Colonic mucosa (tissue), 4 donors: Measurements from ENCODE around the gene TSSK1B. TPM values are rescaled to one million over a fixed set of nuclear protein-coding genes. Genes with fewer than 3 reads are reported as not detected.

Experiments used
- DNase-seq: peaks from one replicate; pipeline ENCODE4 v3.0.0-alpha.2; 2020
- H3K27ac ChIP-seq: fragments of 200-600 bp; one replicate; pipeline ENCODE4 v1.8.0; 2021
- H3K27me3 ChIP-seq: fragments of 200-600 bp; one replicate; pipeline ENCODE4 v1.8.0; 2021
- H3K36me3 ChIP-seq: fragments of 200-600 bp; one replicate; pipeline ENCODE4 v1.8.0; 2021
- H3K4me1 ChIP-seq: fragments of 200-600 bp; one replicate; pipeline ENCODE4 v1.8.0; 2021; ENCODE audit warnings: mild to moderate bottlenecking
- H3K4me3 ChIP-seq: fragments of 200-600 bp; one replicate; pipeline ENCODE4 v1.8.0; 2021
- H3K9ac ChIP-seq, 2 donors: one replicate each; pipeline ENCODE4 v1.7.0; 2013; ENCODE audit warnings: control low read depth in 2 of 2, low read depth in 2 of 2, low read length in 2 of 2
- H3K9me3 ChIP-seq: fragments of 200-600 bp; one replicate; pipeline ENCODE4 v1.8.0; 2021
- CTCF ChIP-seq: fragments of 200-600 bp; IDR thresholded peaks from one replicate; pipeline ENCODE4 v1.8.0; 2022; ENCODE audit warnings: antibody characterized with exemption, mild to moderate bottlenecking
- intact Hi-C: fragments of 100-400 bp; cut with DNase I; formaldehyde crosslinking; loops from one replicate; pipeline ENCODE4 v1.14.1; 2022
- total RNA-seq, 2 donors: library from RNA; stranded (reverse); fragmentation: NEBNext Ultra II Directional in 1 of 2; extraction: Animal tissue kit (Norgen Biotek cat#: 25700) in 1 of 2; gene quantifications; one replicate each; pipeline ENCODE4 v1.2.1, GENCODE V29; 2021
- donor health status: healthy.
- donor health status: DM: no; HTN: no; CAD: no.
- donor health status: DM: no; HTN: no; CAD: no.

The TSSK1B gene
- total RNA-seq, 2 donors from 2014 or later, result not detected

- no peak overlapping the region for H3K27ac ChIP-seq
- H3K4me3 ChIP-seq, result no peak overlapping the region
- no peak for DNase-seq
- H3K9ac ChIP-seq, result no peak overlapping the region
- no peaks in the 10 kb centered on the region for H3K27me3 ChIP-seq
- intact Hi-C loops, result no loop called here
- H3K4me1 ChIP-seq, result no peaks in the 10 kb centered on the region
- TF ChIP-seq CTCF, result no peak
- no peaks in the 10 kb centered on the region for H3K9me3 ChIP-seq
- no peaks in the 10 kb centered on the region for H3K36me3 ChIP-seq
Measured at GRCh38 chr5:113433071-113433470, 1.7 kb downstream of the TSSK1B start.

- no peaks in the 10 kb centered on the region for H3K27me3 ChIP-seq
- H3K9me3 ChIP-seq, result no peaks in the 10 kb centered on the region
- no peak for TF ChIP-seq CTCF
- H3K36me3 ChIP-seq, result no peaks in the 10 kb centered on the region
- no peak overlapping the region for H3K4me3 ChIP-seq
- intact Hi-C loops, result no loop called here
- no peaks in the 10 kb centered on the region for H3K4me1 ChIP-seq
- no peak overlapping the region for H3K9ac ChIP-seq
- DNase-seq, result no peak
- H3K27ac ChIP-seq, result no peak overlapping the region
Measured at GRCh38 chr5:113427871-113428574, 6.8 kb downstream of the TSSK1B start.

GRCh38 chr5:113425909-113426308, 8.9 kb downstream of the TSSK1B start:
- Histone ChIP-seq H3K4me1 (no peaks in the 10 kb centered on the region), H3K4me3 (no peak overlapping the region), H3K9me3 (no peaks in the 10 kb centered on the region), H3K27ac (no peak overlapping the region), H3K9ac (no peak overlapping the region), H3K27me3 (no peaks in the 10 kb centered on the region), H3K36me3 (no peaks in the 10 kb centered on the region)
- no peak for TF ChIP-seq CTCF
- DNase-seq, result no peak
- intact Hi-C loops, result no loop called here

- no peak overlapping the region for H3K27ac ChIP-seq
- H3K9ac ChIP-seq, result no peak overlapping the region
- no peak for DNase-seq
- no peak for TF ChIP-seq CTCF
- no peaks in the 10 kb centered on the region for H3K9me3 ChIP-seq
- no peaks in the 10 kb centered on the region for H3K27me3 ChIP-seq
- H3K36me3 ChIP-seq, result no peaks in the 10 kb centered on the region
- H3K4me3 ChIP-seq, result no peak overlapping the region
- intact Hi-C loops, result no loop called here
- no peaks in the 10 kb centered on the region for H3K4me1 ChIP-seq
Measured at GRCh38 chr5:113421693-113422092, 13.1 kb downstream of the TSSK1B start.

- Histone ChIP-seq H3K4me3 (no peak overlapping the region), H3K9ac (no peak overlapping the region), H3K4me1 (no peaks in the 10 kb centered on the region), H3K27ac (no peak overlapping the region), H3K9me3 (no peaks in the 10 kb centered on the region), H3K36me3 (no peaks in the 10 kb centered on the region), H3K27me3 (no peaks in the 10 kb centered on the region)
- no peak for DNase-seq
- intact Hi-C loops, result no loop called here
- no peak for TF ChIP-seq CTCF
Measured at GRCh38 chr5:113405530-113405929, 29.3 kb downstream of the TSSK1B start.
